SK-N-SH (cell line): ENCODE measurements around the gene ACACB. TPM values are rescaled to one million over a fixed set of nuclear protein-coding genes. Genes with fewer than 3 reads are reported as not detected.

Experiments used
- CTCF ChIA-PET: fragments of 300-600, 350-600 bp; formaldehyde crosslinking; extraction: SDS; loops from one replicate; lab custom pipeline; 2021; lab: Yijun Ruan, JAX
- POLR2A ChIA-PET: fragments of 350-600 bp; sonication (Branson Sonifier 250); formaldehyde crosslinking; extraction: SDS; loops from one replicate; lab custom pipeline; 2020; ENCODE audit warnings: antibody characterized with exemption, inconsistent platforms; lab: Yijun Ruan, JAX
- DNase-seq: peaks from one replicate; pipeline ENCODE4 v3.0.0; 2012
- H2AFZ ChIP-seq: fragments of 200-600 bp; sonication (generic); 2 replicates; pipeline ENCODE4 v1.8.1; 2016; ENCODE audit warnings: antibody characterized with exemption, mild to moderate bottlenecking, low read depth
- H3F3A ChIP-seq: fragments of 200-600 bp; sonication (generic); replicated peaks from 2 replicates; pipeline ENCODE3; 2016; ENCODE audit warnings: antibody characterized with exemption, mild to moderate bottlenecking; ENCODE audit not compliant: insufficient read depth
- H3K27ac ChIP-seq, 2 experiments: fragments of 200-500 bp in 1 of 2; fragments of 200-600 bp in 1 of 2; sonication (Bioruptor generic) in 1 of 2; sonication (generic), shearing (Covaris generic) in 1 of 2; 2 replicates each; pipeline versions ENCODE4 v1.5.1 to v1.6.1; 2014 to 2016; ENCODE audit warnings: low read depth in 2 of 2, inconsistent platforms in 1 of 2, low read length in 1 of 2, mild to moderate bottlenecking in 1 of 2, mixed read lengths in 1 of 2
- H3K27me3 ChIP-seq: fragments of 200-600 bp; sonication (generic), shearing (Covaris generic); 2 replicates; pipeline ENCODE4 v1.6.1; 2016; ENCODE audit warnings: mixed run types; ENCODE audit not compliant: insufficient read depth
- H3K36me3 ChIP-seq, 2 experiments: fragments of 200-500 bp in 1 of 2; fragments of 200-600 bp in 1 of 2; sonication (Bioruptor generic) in 1 of 2; sonication (generic) in 1 of 2; replicated peaks in 1 of 2; 2 replicates each; pipeline versions ENCODE3 to v1.5.1; 2014 to 2016; ENCODE audit warnings: low read length in 1 of 2, mild to moderate bottlenecking in 1 of 2; ENCODE audit not compliant: insufficient read depth in 2 of 2, control insufficient read depth in 1 of 2
- H3K4me1 ChIP-seq, 2 experiments: fragments of 200-500 bp in 1 of 2; fragments of 200-600 bp in 1 of 2; sonication (Bioruptor generic) in 1 of 2; sonication (generic), shearing (Covaris generic) in 1 of 2; 2 replicates each; pipeline versions ENCODE4 v1.5.1 to v1.6.1; 2014 to 2016; ENCODE audit warnings: low read depth in 1 of 2, low read length in 1 of 2, mixed run types in 1 of 2; ENCODE audit not compliant: insufficient read depth in 2 of 2, control insufficient read depth in 1 of 2
- H3K4me2 ChIP-seq: fragments of 200-600 bp; sonication (generic), shearing (Covaris generic); 2 replicates; pipeline ENCODE4 v1.6.1; 2017; ENCODE audit warnings: mixed run types
- H3K4me3 ChIP-seq, 2 experiments: fragments of 200-500 bp in 1 of 2; fragments of 200-600 bp in 1 of 2; sonication (Bioruptor generic) in 1 of 2; sonication (generic), shearing (Covaris generic) in 1 of 2; 2 replicates each; pipeline versions ENCODE4 v1.5.1 to v1.8.1; 2014 to 2016; ENCODE audit warnings: low read depth in 2 of 2, inconsistent platforms in 1 of 2, low read length in 1 of 2, mild to moderate bottlenecking in 1 of 2, mixed read lengths in 1 of 2, moderate library complexity in 1 of 2
- H3K79me2 ChIP-seq: fragments of 200-600 bp; sonication (generic); 2 replicates; pipeline ENCODE4 v1.8.1; 2017; ENCODE audit warnings: mild to moderate bottlenecking; ENCODE audit not compliant: insufficient read depth
- H3K9ac ChIP-seq: fragments of 200-600 bp; sonication (generic); 2 replicates; pipeline ENCODE4 v1.6.1; 2017; ENCODE audit warnings: mixed run types
- H3K9me2 ChIP-seq: fragments of 200-600 bp; sonication (generic); 2 replicates; pipeline ENCODE4 v1.6.1; 2017; ENCODE audit warnings: mixed run types
- H3K9me3 ChIP-seq: fragments of 200-600 bp; sonication (generic); 2 replicates; pipeline ENCODE4 v1.6.1; 2017; ENCODE audit warnings: mixed run types, mild to moderate bottlenecking, moderate library complexity
- H4K20me1 ChIP-seq: fragments of 200-600 bp; sonication (generic); 2 replicates; pipeline ENCODE4 v1.6.1; 2017; ENCODE audit warnings: mild to moderate bottlenecking, mixed run types; ENCODE audit not compliant: insufficient read depth
- ELF1 ChIP-seq: IDR thresholded peaks from 2 replicates; pipeline ENCODE4 v1.4.0; 2012
- FOSL2 ChIP-seq: IDR thresholded peaks from 2 replicates; pipeline ENCODE4 v1.4.0; 2012; ENCODE audit warnings: low read depth, mild to moderate bottlenecking, moderate library complexity, borderline replicate concordance
- FOXM1 ChIP-seq: IDR thresholded peaks from 2 replicates; pipeline ENCODE4 v1.4.0; 2012; ENCODE audit warnings: low read depth, mild to moderate bottlenecking
- GABPA ChIP-seq: IDR thresholded peaks from 2 replicates; pipeline ENCODE4 v1.4.0; 2012; ENCODE audit warnings: low read depth, mild to moderate bottlenecking
- IRF3 ChIP-seq: fragments of 150-350 bp; IDR thresholded peaks from 2 replicates; pipeline ENCODE4 v1.6.1; 2016; ENCODE audit warnings: mild to moderate bottlenecking, low read depth, low read length
- POLR2AphosphoS5 ChIP-seq: IDR thresholded peaks from 2 replicates; pipeline ENCODE4 v1.6.1; 2012; ENCODE audit warnings: low read depth, low read length
- RCOR1 ChIP-seq: fragments of 150-350 bp; IDR thresholded peaks from 2 replicates; pipeline ENCODE4 v1.6.1; 2017; ENCODE audit warnings: antibody characterized with exemption, low read length
- RFX5 ChIP-seq: IDR thresholded peaks from 2 replicates; pipeline ENCODE4 v1.6.1; 2012; ENCODE audit warnings: mild to moderate bottlenecking, improper control_type of control experiment, low read length
- SIN3A ChIP-seq: IDR thresholded peaks from 2 replicates; pipeline ENCODE4 v1.6.1; 2012; ENCODE audit warnings: low read depth, mild to moderate bottlenecking, low read length, moderate library complexity, borderline replicate concordance
- SMC3 ChIP-seq: IDR thresholded peaks from 2 replicates; pipeline ENCODE4 v1.6.1; 2012; ENCODE audit warnings: low read depth, low read length, improper control_type of control experiment
- TAF1 ChIP-seq: IDR thresholded peaks from 2 replicates; pipeline ENCODE4 v1.6.1; 2012; ENCODE audit warnings: low read depth, mild to moderate bottlenecking, low read length, moderate library complexity, borderline replicate concordance
- TEAD4 ChIP-seq: IDR thresholded peaks from 2 replicates; pipeline ENCODE4 v1.4.0; 2012; ENCODE audit warnings: mild to moderate bottlenecking, borderline replicate concordance; ENCODE audit not compliant: insufficient read depth
- WGBS: methylation state at CpG from one replicate; pipeline ENCODE4 v1.1.6; 2017; ENCODE audit warnings: low lambda C conversion rate; 5-methylcytosine and 5-hydroxymethylcytosine counted together
- polyA plus RNA-seq, 3 experiments: library from polyadenylated mRNA; depleted of rRNA; stranded (reverse); fragments of >200 nt; gene quantifications; 2 replicates each; pipeline ENCODE4 v1.2.3, GENCODE V29; 2012

ACACB gene
- polyA plus RNA-seq, 1 of the 3 experiments (the other 2 are of a cell fraction): 6.1 TPM

GRCh38 chr12:109113661-109114321 is 2.6 kb upstream of the ACACB start:
- H3K4me3 ChIP-seq: no peak overlapping the region
- H3K9me2 ChIP-seq: no peaks in the 10 kb centered on the region
- WGBS: 97% methylated on average over 5 of the region's 5 CpGs
- no peak overlapping the region for H2AFZ ChIP-seq
- no peaks in the 10 kb centered on the region for H4K20me1 ChIP-seq
- no peak overlapping the region for H3K9ac ChIP-seq
- no peak for DNase-seq
- TF ChIP-seq POLR2AphosphoS5 (no peak), SMC3 (no peak), FOSL2 (no peak)
- no peaks in the 10 kb centered on the region for H3K9me3 ChIP-seq
- H3K4me1 ChIP-seq: peaks cover 9 to 25% of the 10 kb centered on the region in 2 experiments
- H3K36me3 ChIP-seq: peaks cover 0 to 9% of the 10 kb centered on the region in 2 experiments
- H3K4me2 ChIP-seq: no peak overlapping the region
- POLR2A ChIA-PET: no interaction called here
- H3K27ac ChIP-seq: no peak overlapping the region
- H3K27me3 ChIP-seq: no peaks in the 10 kb centered on the region
- H3K79me2 ChIP-seq: no peaks in the 10 kb centered on the region
- H3F3A ChIP-seq: peaks cover 20% of the 10 kb centered on the region
- CTCF ChIA-PET: interaction anchor here (1.8 to 9.1 kb wide), 6 partner anchors 8 to 277 kb away, joined by 7 to 86 read pairs (median 28); no protein-coding TSS in a partner anchor

- H3K4me2 ChIP-seq: no peak overlapping the region
- DNase-seq: no peak
- H3F3A ChIP-seq: peaks cover 20% of the 10 kb centered on the region
- H3K27me3 ChIP-seq: no peaks in the 10 kb centered on the region
- 84% methylated on average over 2 of the region's 2 CpGs for WGBS
- TF ChIP-seq TAF1 (no peak), RCOR1 (no peak), GABPA (no peak), ELF1 (no peak), IRF3 (no peak), RFX5 (no peak), FOXM1 (no peak), SIN3A (no peak), SMC3 (no peak), TEAD4 (no peak)
- TF ChIP-seq, all 33 proteins: peak for 0
- no peaks in the 10 kb centered on the region for H4K20me1 ChIP-seq
- no peaks in the 10 kb centered on the region for H3K9me2 ChIP-seq
- no peak overlapping the region for H3K4me3 ChIP-seq
- H3K36me3 ChIP-seq: peaks cover 0 to 5% of the 10 kb centered on the region in 2 experiments
- POLR2A ChIA-PET: no interaction called here
- H3K9ac ChIP-seq: no peak overlapping the region
- no peak overlapping the region for H2AFZ ChIP-seq
- no peaks in the 10 kb centered on the region for H3K79me2 ChIP-seq
- H3K9me3 ChIP-seq: no peaks in the 10 kb centered on the region
- H3K4me1 ChIP-seq: peaks cover 9 to 25% of the 10 kb centered on the region in 2 experiments
- H3K27ac ChIP-seq: no peak overlapping the region
- CTCF ChIA-PET: interaction anchor here (2.2 to 9.1 kb wide), 3 partner anchors 149 to 276 kb away, joined by 7 to 86 read pairs (median 11); no protein-coding TSS in a partner anchor
These were observed 1.7 kb upstream of the ACACB start for GRCh38 chr12:109114644-109115043.
